HT-29 (cell line): Measurements from ENCODE around the gene ERVW-1. TPM values are rescaled to one million over a fixed set of nuclear protein-coding genes. Genes with fewer than 3 reads are reported as not detected.
"Not testable (repeated sequence)": the region's sequence is repeated elsewhere in the genome, so short reads cannot be mapped to it uniquely, and the experiment has no call there.

Source experiments
- DNase-seq: peaks from one replicate; pipeline ENCODE4 v3.0.0-alpha.2; 2015; ENCODE audit warnings: low spot score
- total RNA-seq: library from RNA; depleted of rRNA; stranded (reverse); fragments of >200 nt; shearing (Covaris generic); gene quantifications from 2 replicates; pipeline ENCODE4 v1.2.3, GENCODE V29; 2014

ERVW-1 gene
- total RNA-seq, 1 experiment from 2014 or later = not detected

- not testable (repeated sequence) for DNase-seq
These were observed 2.4 kb downstream of the ERVW-1 start for GRCh38 chr7:92475261-92475770.

DNA sequence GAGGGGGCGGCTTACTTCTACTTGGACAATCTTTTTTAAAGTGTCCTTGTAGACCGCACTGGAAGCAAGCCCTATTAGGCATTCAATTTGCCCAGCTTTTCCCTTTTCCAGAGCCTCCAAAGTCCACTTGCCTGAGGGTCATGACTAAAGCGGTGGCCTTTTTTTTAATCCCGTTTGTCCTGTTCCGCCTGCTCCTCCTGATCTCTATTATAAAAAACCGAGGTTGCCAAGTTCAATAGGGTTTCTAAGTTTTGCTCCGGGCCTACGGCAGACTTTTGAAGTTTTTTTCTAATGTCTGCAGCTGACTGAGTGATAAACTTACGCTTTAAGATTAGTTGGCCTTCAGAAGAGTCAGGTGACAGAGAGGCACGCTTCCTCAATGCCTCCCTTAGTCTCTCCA, 3.8 kb downstream of the ERVW-1 start:
- DNase-seq = not testable (repeated sequence)

DNA sequence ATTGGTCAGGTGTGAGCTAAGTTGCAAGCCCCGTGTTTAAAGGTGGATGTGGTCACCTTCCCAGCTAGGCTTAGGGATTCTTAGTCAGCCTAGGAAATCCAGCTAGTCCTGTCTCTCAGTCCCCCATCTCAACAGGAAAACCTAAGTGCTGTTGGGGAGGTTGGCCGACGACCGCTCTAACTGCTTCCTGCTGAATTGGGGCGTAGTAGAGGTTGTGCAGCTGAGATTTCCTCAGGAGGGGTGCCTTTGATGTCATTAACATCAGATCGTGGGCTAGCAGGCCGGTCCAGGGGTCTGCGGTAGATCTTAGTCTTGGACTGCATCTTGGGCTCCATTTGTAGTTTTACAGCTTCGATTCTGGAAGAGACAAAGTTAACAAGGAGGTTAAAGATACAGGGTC, 9.2 kb downstream of the ERVW-1 start:
- DNase-seq = not testable (repeated sequence)

GRCh38 chr7:92466682-92467081, 11.1 kb downstream of the ERVW-1 start:
- DNase-seq = no peak

DNA sequence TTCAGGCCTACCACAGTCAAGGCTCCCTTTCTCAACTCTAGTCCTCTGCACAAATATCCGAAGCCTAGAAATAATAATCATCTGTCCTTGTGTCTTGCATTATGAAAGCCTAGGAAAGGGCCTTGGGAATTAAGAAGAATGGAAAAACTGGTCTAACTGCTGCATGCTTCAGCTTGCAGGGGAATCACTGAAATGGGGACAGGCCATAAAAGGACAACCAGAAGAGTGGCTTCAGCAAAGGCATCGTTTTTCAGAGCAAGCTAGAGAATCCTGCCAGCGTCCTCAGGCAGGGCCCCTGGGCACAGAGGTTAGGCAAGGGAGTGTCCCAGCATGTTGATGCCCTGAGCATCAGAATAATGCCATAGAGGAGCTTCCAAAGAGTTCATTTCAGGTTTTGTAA, 13.2 kb downstream of the ERVW-1 start:
- no peak for DNase-seq

- no peak for DNase-seq
These were observed 15.2 kb downstream of the ERVW-1 start for GRCh38 chr7:92462560-92462959.

DNA sequence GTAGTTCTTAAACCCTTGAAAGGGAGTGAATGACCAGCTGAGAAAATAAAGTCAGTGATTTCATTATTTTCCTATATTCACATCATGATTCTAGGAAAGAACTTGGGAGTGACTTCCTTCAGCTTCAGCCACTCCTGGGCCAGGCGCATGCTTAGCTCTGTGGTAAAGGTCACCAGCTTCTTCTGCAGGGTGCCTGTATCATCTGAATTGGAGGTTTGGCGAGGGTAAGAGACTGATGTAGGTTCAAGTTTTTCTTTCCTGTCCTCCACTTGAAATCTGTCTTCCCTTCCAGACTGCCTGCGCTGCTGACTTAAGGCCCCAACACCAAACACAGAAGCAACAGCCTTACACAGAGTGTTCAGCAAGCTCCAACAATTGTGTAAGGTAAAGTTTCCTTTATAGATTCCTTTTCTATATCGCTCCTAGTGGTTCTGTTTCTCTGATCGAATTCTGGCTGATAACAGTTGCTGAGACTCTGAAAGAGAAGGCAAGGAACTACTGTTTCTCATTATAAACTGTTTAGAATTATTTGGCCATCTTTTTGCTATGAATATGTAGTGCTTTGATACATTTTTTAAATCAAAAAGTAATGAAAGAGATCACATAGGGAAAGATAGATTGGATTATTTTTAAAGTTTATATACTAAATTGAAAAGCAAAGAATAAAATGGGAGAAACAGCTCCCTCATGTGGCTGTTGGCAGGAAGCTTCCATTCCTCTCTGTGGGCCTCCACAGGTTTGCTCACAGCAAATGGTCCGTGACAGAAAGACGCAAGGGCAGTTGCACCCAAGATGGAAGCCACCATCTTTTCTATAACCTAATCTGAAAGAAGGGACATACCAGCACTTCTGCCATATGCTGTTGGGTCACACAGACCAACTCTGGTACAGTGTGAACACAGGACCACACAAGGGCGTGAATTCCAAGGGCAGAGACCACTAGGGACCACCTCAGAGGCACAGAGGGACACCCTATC, 16.4 kb downstream of the ERVW-1 start:
- peak; percentile 72 for DNase-seq

DNA sequence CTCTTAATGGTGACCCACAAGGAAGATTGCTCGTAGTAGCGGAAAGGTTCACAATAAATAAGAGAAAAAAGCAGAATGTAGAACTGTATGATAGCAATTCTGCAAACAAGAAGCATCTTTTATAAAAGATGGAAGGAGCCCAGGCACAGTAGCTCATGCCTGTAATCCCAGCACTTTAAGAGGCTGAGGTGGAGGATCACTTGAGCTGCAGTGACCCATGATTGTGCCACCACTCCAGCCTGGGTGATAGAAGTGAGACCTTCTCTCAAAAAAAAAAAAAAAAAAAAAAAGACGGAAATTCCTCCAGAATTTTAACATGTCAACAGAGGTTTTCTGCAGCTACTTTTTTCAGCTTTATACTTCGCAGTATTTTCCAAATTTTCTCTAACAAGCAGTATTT, 17.2 kb downstream of the ERVW-1 start:
- DNase-seq = no peak

DNA sequence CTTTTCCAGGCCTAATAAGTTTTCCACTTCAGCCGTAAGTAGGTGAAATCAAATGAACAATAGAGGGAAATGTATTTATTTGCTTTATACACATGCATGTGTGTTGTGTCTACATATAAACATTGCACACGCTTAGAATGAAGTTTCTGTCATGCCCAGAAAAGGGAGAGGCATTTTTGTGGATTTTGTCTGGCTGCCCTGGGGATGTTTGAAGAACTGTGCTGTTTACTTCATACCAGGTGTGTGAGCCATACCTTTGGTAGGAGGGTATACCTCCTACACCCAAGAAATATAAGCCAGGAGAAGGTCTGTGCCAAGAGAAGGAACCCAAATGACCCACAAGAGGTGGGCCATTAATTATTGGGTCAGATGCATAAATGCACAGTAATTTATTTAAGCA, 17.6 kb downstream of the ERVW-1 start:
- no peak for DNase-seq

DNA sequence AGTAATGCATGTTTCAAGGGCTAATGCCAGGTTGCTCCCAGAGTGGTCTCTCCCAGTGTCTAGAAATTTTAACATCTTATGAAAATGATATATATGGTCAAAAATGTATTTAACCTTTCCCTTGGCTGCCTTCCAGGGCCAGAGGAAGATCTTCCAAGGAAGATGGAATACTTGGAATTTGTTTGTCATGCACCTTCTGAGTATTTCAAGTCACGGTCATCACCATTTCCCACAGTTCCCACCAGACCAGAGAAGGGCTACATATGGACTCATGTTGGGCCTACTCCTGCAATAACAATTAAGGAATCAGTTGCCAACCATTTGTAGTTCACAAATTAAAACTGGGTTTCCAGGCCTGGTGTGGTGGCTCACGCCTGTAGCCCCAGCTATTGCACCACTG, 21.5 kb downstream of the ERVW-1 start:
- no peak for DNase-seq

GRCh38 chr7:92451645-92452044, 26.1 kb downstream of the ERVW-1 start:
- no peak for DNase-seq

DNA sequence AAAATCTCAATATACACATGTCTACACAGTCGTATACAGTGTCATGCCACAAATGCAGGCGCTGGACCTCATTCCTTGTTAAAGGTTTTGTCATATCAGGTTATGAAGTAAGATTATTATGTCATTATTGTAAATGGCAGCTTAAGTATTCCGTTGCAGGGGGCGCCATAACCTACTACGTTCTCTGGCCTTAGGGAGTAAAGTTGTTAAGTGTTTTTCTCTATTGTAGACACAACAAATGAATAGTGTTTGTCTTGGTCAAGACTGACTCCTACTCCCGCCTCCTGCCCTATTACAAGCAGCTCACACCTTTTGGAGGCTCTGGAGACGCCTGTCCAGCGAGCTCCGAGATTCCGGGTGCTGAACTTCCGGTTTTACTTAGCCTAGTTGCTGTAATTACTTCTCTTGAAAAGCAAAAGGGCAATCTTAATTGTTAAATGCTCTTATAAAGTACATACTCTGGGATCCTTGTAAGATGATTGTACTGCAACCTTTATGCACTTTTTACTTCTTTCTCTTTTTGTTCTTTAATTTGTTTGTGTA, 29.5 kb downstream of the ERVW-1 start:
- DNase-seq = peak; percentile 85

DNA sequence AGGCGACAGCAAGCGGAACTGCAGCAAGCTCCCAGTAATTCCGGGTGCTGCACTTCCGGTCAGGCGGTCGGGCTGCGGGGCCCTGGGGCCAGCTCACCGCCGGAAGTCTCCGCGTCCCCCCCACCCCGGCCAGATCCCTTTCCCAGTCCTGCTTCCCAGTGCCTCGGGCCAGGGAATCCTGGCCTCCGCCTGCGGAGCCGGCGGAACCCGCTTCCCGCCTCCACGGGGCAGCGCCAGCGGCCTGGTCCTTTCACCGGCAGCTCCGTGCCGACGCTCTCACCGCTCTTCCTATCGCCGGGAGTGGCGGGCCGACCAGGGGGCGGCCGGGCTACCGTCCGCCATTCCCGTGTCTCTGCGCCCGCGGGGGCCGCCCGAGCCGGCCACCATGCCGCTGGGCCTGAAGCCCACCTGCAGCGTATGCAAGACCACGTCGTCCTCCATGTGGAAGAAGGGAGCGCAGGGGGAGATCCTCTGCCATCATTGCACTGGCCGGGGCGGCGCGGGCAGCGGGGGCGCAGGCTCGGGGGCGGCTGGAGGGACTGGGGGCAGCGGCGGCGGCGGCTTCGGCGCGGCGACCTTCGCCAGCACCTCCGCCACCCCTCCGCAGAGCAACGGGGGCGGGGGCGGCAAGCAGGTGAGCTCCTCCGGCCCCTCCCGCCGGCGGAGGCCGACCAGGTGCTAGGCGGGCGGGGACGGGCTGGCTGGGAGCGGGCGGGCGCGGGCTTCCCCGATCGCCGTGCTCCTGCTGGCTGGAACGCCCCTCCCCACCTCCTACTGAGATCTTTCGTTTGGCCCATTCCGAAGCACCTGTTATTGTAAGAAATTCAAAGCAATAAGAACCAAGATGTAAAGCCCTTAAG, 30.2 kb downstream of the ERVW-1 start, which contains the start of gene GATAD1:
Gene GATAD1 (plus strand): TSS at position 138 of the 860 bp plus-strand sequence. CDS start 248 bp downstream, at position 386.
- DNase-seq = peak; percentile 93

DNA sequence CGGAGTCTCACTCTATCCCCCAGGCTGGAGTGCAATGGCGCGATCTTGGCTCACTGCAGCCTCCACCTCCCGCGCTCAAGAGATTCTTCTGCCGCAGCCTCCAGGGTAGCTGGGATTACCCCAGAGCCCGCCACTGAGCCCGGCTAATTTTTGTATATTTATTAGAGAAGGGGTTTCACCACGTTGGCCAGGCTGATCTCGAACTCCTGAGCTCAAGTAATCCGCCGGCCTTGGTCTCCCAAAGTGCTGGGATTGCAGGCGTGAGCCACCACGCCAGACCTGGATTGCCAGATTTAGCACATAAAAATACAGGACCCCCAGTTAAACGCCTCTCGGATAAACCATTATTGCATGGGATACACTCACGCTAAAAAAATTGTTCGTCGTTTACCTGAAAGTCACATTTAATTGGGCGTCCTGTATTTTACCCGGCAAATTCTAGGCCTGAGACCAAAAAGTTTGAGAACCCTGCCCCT, 30.8 kb downstream of the ERVW-1 start:
- no peak for DNase-seq

DNA sequence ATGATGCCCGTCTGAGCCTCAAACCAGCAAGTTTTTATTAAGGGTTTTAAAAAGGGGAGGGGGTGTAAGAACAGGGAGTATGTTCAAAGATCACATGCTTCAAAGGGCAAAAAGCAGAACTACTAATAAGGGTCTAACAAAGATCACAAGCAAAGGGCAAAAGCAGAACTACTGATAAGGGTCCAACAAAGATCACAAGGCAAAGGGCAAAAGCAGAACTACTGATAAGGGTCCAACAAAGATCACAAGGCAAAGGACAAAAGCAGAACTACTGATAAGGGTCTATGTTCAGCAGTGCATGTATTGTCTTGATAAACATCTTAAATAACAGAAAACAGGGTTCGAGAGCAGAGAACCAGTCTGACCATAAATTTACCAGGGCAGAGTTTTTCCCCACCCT, 35.0 kb downstream of the ERVW-1 start:
- DNase-seq = not testable (repeated sequence)

DNA sequence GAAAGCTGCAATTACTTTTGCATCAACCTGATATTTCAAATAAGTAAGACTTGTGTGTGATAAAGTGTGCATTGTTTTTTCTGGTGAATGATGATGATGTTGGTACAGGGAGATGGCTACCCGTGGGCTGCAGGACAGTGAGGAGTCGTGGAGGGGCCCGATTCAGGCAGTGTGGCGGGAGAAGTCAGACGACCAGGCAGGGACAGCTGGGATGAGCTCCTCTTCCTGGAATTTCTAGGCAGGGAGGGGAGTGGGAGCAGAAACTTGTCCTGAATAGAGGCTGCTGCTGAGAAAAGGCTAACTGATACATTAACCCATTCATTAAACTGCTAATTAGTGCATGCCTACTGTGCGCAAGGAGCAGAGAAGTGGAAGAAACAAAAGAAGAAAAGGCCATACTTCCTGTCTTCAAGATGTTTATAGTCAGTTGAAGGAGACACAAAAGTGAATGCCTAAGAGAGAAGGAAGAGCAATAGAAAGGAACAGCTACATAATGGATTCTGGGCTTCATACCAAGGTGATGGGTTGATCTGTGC, 39.7 kb downstream of the ERVW-1 start:
- DNase-seq = no peak

- no peak for DNase-seq
These were observed 40.9 kb downstream of the ERVW-1 start for GRCh38 chr7:92436612-92437445.

DNA sequence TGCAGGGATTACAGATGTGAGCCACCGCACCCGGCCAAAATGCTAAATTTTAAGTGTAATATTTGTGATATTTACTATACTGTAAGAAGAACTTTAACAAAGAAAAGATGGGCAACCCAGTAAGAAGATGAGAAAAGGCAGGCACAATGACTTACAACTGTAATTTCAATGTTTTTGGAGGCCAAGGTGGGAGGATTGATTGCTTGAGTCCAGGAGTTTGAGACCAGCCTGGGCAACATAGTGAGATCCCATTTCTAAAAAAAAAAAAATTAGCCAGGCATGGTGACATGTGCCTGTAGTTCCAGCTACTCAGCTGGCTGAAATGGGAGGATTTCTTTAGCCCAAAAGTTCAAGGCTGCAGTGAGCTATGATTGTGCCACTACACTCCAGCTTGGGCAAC, 42.2 kb downstream of the ERVW-1 start:
- no peak for DNase-seq

- DNase-seq = no peak
These were observed 44.7 kb downstream of the ERVW-1 start for GRCh38 chr7:92433019-92433418.

- DNase-seq = no peak
These were observed 45.3 kb downstream of the ERVW-1 start for GRCh38 chr7:92432299-92432946.
